Stimulated activated CD4-positive, alpha-beta T cell treated with anti-CD3 and anti-CD28 coated beads, TNF-alpha, amount 100 ng/mL, for 48 hours (primary cell): ENCODE results near the gene PTDSS2.
"Not testable (repeated sequence)": the region's sequence is repeated elsewhere in the genome, so short reads cannot be mapped to it uniquely, and the experiment has no call there.

Experiments
- DNase-seq, 3 donors: peaks; one replicate each; pipeline ENCODE4 v3.0.0-alpha.2; 2020; ENCODE audit warnings: low read depth in 3 of 3

PTDSS2 gene

DNA sequence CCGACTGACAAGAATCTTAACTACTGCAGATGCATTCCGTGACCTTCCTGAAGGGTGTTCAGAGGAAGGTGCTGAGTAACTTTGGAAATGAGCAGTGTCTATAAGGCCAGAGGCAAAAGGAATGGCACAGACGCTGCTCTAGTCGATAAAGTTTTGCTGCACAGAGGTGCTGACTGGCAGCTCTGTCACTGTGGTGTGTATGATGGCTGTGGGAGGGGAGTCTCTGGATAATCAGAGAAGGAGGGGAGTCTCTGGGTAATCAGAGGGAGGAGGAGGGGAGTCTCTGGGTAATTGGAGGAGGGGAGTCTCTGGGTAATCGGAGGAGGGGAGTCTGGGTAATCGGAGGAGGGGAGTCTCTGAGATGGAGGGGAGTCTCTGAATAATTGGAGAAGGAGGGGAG, 18.4 kb downstream of the PTDSS2 start:
- DNase-seq: no peak

DNA sequence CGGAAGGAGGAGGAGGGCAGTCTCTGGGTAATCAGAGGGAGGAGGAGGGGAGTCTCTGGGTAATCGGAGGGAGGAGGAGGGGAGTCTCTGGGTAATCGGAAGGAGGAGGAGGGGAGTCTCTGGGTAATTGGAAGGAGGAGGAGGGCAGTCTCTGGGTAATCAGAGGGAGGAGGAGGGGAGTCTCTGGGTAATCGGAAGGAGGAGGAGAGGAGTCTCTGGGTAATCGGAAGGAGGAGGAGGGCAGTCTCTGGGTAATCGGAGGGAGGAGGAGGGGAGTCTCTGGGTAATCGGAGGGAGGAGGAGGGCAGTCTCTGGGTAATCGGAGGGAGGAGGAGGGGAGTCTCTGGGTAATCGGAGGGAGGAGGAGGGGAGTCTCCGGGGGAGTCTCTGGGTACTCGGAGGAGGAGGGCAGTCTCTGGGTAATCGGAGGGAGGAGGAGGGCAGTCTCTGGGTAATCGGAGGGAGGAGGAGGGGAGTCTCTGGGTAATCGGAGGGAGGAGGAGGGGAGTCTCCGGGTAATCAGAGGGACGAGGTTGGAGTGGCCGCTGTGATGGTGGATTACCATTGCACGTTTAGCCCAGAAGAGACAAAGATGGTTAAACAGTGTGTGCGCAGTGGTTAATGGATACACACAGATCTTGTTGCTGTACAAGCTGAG, 19.1 kb downstream of the PTDSS2 start:
- DNase-seq: not testable (repeated sequence)

DNA sequence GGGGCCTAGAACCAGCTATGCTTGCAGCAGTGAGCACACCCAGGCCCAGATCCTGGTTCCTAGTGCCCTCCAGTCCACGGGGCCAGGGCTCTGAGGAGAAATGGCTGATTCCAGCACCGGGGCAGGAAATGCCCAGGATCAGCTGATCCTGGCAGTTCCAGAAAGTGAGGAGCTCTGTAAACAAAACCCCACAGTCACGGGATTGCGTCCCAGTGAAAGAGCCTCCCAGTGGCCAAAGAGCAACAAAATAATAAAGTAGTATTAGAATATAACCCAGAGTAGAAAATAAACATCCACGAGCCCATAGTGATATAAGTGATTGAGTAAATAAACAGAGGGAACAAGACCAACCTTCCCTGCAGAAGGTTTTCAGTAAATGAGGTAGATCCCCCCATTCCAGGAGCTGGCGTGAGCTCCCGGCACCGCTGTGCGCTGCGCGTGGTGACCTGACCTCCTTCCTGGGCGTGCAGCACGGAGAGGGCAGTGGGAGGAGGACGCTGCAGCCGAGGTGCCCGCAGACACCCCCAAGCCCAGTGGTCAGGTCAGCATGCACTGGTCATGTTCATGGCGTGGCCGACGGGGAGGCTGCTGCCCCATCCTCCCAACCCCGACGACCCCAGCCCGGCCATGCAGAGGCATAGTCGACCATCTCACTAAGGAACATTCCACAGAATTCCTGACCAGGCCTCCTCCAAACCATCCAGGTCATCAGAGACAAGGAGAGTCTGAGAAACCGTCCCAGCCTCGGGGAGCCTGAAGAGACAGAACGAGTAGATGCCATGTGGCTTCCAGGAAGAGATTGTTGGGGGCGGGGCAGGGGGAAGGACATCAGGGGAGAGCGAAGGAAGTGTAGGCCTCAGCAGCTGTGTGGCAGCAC, 19.8 kb downstream of the PTDSS2 start:
- no peak for DNase-seq

DNA sequence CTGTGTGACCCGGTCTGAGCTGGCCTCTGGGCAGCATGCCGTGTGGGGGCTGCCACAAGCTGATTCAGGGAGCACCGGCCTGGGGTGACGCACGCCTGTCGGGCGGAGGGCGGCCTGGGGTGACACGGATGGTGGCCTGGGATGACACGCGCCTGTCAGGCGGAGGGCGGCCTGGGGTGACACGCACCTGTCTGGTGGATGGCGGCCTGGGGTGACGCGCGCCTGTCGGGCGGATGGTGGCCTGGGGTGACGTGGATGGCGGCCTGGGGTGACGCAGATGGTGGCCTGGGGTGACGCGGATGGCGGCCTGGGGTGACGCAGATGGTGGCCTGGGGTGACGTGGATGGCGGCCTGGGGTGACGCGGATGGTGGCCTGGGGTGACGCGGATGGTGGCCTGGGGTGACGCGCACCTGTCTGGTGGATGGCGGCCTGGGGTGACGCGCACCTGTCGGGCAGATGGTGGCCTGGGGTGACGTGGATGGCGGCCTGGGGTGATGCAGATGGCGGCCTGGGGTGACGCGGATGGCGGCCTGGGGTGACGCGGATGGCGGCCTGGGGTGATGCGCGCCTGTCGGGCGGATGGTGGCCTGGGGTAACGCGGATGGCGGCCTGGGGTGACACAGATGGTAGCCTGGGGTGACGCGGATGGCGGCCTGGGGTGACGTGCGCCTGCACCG, 21.5 kb downstream of the PTDSS2 start:
- DNase-seq: no peak

DNA sequence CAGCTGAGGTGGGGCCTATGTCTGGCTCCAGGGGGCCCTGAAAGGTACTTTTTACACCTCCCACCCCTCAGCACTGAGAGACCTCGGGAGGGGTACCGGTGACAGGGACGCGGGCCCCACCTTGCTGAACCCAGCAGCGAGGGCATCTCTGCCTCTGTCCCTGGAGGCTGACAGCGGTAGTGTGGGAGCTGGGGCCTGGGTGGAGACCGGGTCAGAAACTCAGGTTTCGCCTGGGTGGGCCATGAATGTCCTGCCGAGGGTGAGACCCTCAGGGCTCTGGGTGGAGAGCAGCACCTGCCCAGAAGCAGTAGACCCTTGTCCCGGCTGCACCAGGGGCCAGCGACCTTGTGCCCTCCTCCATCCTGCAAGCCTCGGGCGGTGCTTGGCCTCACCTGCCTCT, 22.2 kb downstream of the PTDSS2 start:
- DNase-seq: no peak

DNA sequence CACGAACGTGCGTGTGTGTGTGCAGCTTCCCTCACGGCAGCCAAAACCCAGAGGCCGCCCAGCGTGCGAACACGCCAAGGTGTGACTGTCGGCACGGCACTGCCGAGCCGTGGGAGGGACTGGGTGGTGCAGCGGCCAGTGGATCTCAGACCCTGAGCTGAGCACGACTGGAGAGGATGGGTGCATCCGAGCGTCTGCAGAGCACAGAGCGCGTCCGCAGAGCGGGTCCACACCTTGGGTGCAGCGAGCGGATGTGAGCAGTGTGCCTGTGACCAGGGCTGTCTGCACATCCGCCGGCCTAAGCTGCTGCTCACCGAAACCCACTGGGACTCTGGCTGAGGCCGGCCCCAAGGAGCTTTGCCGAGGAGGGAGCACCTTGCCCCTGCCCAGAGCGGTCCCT, 22.7 kb downstream of the PTDSS2 start:
- DNase-seq: no peak

DNA sequence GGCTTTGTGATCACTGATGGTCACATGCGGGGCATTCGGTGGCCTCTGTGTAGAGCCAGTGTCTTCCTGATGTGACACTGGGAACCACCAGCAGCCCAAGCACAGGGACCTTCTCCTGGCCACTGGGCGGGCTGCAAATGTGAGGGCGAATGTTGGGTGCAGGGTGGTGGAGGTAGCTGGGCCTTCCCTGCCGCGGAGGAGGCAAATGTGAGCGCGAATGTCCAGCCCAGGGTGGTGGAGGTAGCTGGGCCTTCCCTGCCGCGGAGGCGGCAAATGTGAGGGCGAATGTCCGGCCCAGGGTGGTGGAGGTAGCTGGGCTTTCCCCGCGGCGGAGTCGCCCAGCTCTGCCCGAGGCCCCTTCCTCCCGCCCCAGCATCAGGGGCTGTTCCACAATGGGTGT, 23.3 kb downstream of the PTDSS2 start:
- no peak for DNase-seq

DNA sequence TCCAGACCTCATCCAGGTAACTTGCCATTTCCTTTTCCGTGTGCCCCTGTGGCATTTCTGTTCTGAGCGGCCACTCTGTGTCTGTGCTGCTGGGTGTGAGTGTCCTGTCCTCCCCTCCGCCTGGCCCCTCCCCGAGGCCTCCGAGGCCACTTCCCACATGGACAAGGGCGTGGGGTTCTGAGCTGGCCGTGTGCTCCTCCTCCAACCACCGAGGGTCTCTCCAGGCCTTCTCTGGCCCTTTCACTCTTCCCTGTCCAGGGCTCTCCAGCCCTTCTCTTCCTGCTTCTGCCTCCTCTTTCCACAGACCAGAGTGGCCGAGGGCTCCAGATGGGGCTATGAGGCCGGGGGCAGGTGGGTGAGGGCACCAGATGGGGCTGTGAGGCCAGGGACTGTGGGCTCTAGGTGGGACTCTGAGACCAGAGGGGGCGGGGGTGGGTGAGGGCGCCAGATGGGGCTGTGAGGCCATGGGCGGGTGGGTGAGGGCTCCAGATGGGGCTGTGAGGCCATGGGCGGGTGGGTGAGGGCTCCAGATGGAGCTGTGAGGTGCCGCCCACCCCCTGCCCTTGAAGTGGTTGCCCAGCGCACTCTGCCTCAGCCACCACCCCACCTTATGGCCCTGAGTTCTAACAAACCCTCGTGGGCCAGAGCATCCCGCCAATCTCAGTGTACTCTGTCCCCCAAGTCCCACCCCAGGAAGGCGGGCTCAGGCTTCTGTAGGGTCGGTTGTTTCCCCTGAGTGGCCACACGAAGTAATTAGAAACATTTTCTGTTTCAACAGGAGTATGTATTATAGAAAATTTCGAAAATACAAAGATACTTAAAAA, 24.1 kb downstream of the PTDSS2 start:
- no peak for DNase-seq

DNA sequence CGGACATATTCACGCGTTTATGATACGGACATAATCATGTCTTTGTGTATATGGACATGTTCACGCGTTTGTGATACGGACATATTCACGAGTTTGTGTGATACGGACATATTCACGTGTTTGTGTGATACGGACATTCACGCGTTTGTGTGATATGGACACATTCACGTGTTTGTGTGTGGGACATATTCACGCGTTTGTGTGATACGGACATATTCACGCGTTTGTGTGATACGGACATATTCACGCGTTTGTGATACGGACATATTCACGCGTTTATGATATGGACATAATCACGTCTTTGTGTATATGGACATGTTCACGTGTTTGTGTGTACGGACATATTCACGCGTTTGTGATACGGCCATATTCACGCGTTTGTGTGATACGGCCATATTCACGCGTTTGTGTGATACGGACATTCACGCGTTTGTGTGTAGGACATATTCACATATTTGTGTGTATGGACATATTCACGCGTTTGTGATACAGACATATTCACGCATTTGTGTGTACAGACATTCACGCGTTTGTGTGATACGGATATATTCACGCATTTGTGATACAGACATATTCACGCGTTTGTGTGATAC, 24.9 kb downstream of the PTDSS2 start:
- DNase-seq: no peak

DNA sequence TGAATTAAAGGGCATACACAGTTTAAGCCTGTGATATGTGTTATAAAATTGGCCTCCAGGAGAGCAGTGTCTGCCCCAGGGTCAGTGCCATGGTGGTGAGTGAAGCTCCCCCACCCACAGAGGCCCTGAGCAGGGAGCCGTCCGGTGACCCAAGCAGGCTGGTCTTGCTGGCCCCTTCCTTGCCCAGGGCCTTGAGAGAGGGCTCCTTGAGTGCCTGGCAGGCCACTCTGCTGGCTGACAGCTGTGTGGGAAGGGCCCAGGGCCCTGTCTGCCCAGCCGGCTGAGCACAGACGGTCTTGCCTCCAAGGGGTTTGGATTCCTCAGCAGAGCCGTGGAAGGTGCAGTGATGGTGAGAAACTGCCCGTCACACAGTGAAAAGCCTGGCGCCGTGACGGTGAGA, 25.9 kb downstream of the PTDSS2 start:
- DNase-seq: no peak

DNA sequence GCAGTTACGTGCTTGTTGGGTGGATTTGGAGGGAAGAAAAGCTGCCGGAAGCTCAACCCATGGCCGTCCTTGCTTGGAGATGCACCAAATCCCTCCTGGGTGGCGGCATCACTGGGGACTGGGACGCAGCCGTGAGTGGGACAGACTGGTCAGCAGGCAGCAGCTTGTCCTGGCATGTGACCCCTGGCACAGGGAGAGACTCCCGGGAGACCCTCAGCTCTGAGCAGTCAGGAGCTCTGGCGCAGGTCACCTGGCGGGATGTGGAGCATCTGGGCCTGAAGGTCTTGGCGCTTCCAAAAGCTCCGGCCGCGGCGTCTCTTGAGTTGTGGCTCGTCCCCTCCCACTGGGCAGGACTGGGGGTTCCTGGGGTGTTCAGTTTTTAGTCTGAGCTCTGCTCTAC, 26.3 kb downstream of the PTDSS2 start:
- DNase-seq: no peak

DNA sequence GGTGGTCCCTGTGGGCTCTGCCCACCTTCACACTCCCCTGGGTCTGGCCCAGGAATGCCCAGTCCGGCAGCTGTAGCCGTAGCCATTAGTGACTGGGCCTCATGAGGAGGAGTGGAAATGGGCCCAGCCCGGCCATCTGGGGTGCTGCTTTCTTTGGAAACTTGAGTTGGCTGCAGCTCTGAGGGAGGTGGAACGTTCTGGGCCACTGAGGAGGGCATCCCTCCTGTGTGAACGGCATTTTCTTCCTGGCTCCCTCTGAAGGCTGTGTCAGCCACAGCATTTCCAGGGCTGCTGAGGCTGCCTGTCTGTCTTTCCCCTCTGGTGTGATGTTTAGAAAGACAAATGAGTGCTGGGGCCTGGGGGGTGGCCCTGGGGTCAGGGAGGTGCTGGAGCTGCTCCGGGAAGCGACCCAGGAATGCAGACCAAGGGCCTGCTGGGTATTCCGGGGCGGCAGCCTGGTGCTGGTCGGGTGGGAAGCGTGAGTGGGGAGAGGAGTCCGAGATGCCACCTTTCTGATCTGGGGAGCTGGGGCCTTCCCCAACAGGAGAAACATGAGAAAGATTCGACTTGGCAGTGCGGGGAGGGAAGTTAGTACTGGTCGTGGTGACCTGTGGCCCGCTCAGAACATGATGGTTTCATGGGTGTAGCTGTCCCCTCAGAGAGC, 27.1 kb downstream of the PTDSS2 start:
- no peak for DNase-seq

DNA sequence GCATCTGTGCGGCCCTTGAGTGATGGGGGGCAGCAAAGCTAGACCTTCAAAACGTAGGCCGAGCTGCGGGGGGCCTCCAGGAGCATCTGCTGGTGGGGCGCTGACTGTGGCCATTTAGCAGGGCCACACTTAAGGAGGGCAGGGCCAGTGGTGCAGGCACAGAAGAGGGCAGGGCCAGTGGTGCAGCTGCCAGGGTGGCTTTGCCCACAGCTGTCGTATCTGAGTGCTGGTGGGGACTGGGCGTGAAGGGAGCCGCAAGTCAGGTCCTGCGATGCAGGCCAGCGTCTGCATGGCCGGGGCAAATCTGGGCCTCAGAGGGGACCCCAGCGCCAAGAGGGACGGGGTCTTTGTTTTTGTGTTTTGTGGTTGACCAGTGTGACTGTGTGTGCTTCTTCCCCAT, 29.2 kb downstream of the PTDSS2 start:
- DNase-seq: no peak

DNA sequence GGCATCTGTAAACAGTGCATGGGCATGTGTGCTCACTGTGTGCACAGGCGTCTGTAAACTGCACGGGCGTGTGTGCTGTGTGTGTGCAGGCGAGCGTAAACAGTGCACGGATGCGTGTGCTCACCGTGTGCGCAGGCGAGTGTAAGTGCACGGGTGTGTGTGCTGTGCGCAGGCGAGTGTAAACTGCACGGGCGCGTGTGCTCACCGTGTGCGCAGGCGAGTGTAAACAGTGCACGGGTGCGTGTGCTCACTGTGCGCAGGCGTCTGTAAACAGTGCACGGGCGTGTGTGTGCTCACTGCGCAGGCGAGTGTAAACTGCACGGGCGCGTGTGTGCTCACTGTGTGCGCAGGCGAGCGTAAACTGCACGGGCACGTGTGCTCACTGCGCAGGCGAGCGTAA, 34.5 kb downstream of the PTDSS2 start:
- no peak for DNase-seq

DNA sequence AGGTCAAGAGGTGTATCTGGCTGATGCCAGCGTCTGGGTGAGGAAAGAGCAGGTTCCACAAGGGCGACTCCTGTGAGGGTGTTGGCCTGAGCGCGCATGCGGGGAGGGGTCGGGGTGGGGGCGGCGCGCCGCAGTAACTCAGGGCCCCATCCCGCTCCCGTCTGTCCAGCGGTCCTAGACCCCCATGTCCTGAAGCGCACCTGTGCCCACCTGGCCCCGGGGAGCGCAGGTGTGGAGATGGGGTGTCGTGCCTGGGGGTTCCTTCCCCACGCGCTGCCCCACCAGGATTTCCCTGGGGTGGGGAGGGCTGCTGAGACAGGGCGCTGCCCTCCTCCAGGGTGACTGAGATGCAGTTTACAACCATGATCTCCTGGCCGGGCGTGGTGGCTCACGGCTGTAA, 36.1 kb downstream of the PTDSS2 start:
- DNase-seq: no peak

DNA sequence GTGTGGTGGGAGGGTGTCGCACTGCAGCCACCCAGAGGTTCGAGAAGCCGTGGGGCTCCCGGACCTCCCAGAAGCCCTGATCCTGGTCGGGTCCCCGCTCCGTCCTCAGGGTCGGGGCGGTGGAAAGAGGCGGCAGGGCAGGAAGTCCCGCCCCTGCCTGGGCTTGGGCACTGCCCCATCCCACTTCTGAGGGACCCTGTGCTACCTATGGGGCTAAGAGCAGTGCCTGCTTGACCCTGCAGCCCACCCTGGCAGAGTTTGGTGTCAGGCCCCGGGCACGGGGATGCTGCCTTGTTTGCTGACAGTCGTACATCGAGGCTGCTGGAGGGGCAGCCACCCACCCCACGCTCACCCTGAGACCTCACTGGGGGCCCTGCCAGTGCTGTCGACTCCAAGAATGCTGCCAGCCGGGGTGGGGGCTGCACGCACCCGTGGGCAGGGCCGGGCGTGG, 37.5 kb downstream of the PTDSS2 start:
- no peak for DNase-seq

DNA sequence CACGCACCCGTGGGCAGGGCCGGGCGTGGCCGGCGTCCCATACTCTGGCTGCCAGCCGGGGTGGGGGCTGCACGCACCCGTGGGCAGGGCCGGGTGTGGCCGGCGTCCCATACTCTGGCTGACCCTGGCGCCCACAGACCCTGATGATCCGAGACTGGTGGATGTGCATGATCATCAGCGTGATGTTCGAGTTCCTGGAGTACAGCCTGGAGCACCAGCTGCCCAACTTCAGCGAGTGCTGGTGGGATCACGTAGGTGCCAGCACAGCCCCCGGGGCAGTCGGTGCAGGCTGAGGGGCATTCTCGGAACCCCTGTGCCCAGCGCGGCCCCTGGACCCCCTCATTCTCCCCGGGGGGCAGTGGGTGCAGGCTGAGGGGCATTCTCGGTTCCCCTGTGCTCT, 38.0 kb downstream of the PTDSS2 start:
- DNase-seq: no peak

DNA sequence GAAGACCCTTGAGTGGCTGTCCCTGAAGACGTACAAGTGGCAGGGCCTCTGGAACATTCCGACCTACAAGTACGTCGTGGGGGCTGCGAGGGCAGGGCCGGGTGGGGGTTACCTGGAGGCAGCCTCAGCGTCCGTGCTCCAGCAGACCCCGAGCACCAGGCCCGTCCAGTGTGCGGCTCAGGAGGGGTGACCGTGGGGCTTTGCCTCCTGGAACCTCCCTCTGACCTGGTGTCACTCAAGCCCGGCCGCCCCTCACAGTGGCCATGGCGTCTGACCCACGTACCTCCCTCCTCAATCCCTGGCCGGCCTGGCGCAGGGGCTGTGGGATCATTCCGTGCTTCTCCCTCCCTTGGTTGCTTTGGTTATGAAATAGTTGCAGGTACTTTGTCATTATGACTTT, 38.5 kb downstream of the PTDSS2 start:
- DNase-seq: no peak

DNA sequence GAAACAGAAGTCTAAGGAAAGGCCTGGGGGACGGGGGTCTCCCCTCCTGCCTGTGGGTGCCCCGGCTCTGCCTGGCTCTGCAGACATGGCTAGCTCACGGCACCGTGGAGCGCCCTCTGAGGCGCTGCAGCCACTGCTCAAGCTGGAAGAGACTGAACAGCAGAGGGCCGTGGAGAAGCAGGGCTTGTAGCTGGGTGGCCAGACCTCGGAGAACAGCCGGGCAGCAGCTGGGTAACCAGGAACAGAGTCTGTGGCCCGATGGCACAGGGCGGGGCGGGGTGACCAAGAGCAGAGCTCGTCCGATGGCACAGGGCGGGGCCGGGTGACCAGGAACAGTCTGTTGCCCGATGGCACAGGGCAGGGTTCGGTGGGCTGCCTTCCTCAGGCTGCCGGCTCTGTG, 38.9 kb downstream of the PTDSS2 start:
- no peak for DNase-seq

DNA sequence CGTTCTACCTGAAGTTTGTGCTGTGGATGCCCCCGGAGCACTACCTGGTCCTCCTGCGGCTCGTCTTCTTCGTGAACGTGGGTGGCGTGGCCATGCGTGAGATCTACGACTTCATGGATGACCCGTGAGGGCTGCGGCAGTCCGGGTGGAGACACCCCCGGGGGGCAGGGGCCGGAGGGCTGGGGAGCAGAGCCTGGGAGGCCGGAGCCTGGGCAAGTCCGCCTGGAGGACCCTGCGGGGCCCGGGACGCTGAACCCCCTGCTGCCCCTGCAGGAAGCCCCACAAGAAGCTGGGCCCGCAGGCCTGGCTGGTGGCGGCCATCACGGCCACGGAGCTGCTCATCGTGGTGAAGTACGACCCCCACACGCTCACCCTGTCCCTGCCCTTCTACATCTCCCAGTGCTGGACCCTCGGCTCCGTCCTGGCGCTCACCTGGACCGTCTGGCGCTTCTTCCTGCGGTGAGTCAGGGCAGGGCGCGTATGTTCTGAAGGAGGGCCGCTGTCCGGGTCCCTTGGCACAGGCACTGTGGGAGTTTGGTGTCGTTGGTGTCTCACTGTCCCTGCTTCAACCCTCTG, 39.6 kb downstream of the PTDSS2 start:
- DNase-seq: no peak
